Transverse colon (tissue), 4 donors: ENCODE data around the gene TM4SF18.

Experiments used
- CTCF ChIP-seq, 5 experiments: fragments of 200-600 bp in 3 of 5; fragments of 450-650 bp in 2 of 5; sonication (generic) in 3 of 5; IDR thresholded peaks; 1 replicate in 2 of 5; 2 replicates in 3 of 5; pipeline ENCODE4 v1.5.1; 2016 to 2017; ENCODE audit warnings: antibody characterized with exemption in 5 of 5, inconsistent platforms in 3 of 5, mild to moderate bottlenecking in 2 of 5, moderate library complexity in 1 of 5
- EP300 ChIP-seq: sonication (generic); formaldehyde crosslinking; IDR thresholded peaks from one replicate; pipeline ENCODE4 v1.6.1; 2017; ENCODE audit warnings: antibody characterized with exemption, low read depth
- POLR2A ChIP-seq: fragments of 450-650 bp; IDR thresholded peaks from one replicate; pipeline ENCODE4 v1.6.1; 2016; ENCODE audit warnings: antibody characterized with exemption, mild to moderate bottlenecking, moderate library complexity
- POLR2AphosphoS5 ChIP-seq, 3 donors: sonication (generic); formaldehyde crosslinking; IDR thresholded peaks; one replicate each; pipeline ENCODE4 v1.6.1; 2016; ENCODE audit warnings: antibody characterized with exemption in 3 of 3

GRCh38 chr3:149382101-149382467 lies 48.6 kb upstream of the TM4SF18 start:
- no peak for TF ChIP-seq CTCF (IDR thresholded peaks at IDR 0.05)
- no peak for TF ChIP-seq POLR2A
- TF ChIP-seq EP300: no peak
- TF ChIP-seq POLR2AphosphoS5 (IDR thresholded peaks at IDR 0.05): no peak
